AG04449 (cell line): Measurements from ENCODE around the gene NCAN.

Experiments used
- CTCF ChIA-PET: fragments of 350-600 bp; formaldehyde crosslinking; extraction: SDS; loops from one replicate; lab custom pipeline; 2021; ENCODE audit warnings: antibody characterized with exemption; lab: Yijun Ruan, JAX
- POLR2A ChIA-PET: fragments of 400-600, 350-600 bp; formaldehyde crosslinking; extraction: SDS; loops from one replicate; lab custom pipeline; 2020; ENCODE audit warnings: antibody characterized with exemption, inconsistent platforms; lab: Yijun Ruan, JAX
- DNase-seq: peaks from one replicate; pipeline ENCODE4 v3.0.0-alpha.2; 2010; ENCODE audit warnings: low read depth, low spot score
- H3K4me3 ChIP-seq: 2 replicates; pipeline ENCODE4 v1.5.1; 2011; ENCODE audit warnings: low read depth, mild to moderate bottlenecking, control low read depth, low read length
- CTCF ChIP-seq: IDR thresholded peaks from one replicate; pipeline ENCODE4 v1.5.1; 2011; ENCODE audit warnings: mild to moderate bottlenecking, moderate library complexity, low read length, control low read depth, inconsistent platforms; ENCODE audit not compliant: insufficient read depth; ENCODE audit errors: missing control alignments

The NCAN gene

GRCh38 chr19:19259741-19260140 is 48.0 kb downstream of the NCAN start:
- CTCF ChIA-PET: no interaction called here
- TF ChIP-seq CTCF: no peak
- DNase-seq: no peak
- H3K4me3 ChIP-seq: no peak overlapping the region
- POLR2A ChIA-PET: no interaction called here

- no peak for TF ChIP-seq CTCF
- H3K4me3 ChIP-seq: no peak overlapping the region
- CTCF ChIA-PET: no interaction called here
- POLR2A ChIA-PET: no interaction called here
- DNase-seq: no peak
Observed at GRCh38 chr19:19260417-19261214, 48.9 kb downstream of the NCAN start.

- POLR2A ChIA-PET: no interaction called here
- no peak overlapping the region for H3K4me3 ChIP-seq
- no peak for DNase-seq
- CTCF ChIA-PET: interaction anchor here (0.8 kb wide), 1 partner anchor 9 kb away, joined by 3 read pairs; no protein-coding TSS in a partner anchor
- no peak for TF ChIP-seq CTCF
Observed at GRCh38 chr19:19261350-19262189, 49.8 kb downstream of the NCAN start.

- ChIA-PET POLR2A (no interaction called here), CTCF (interaction anchor here (0.8 kb wide), 1 partner anchor 10 kb away, joined by 3 read pairs; no protein-coding TSS in a partner anchor)
- no peak for DNase-seq
- no peak for TF ChIP-seq CTCF
- no peak overlapping the region for H3K4me3 ChIP-seq
Observed at GRCh38 chr19:19262190-19263057, 50.7 kb downstream of the NCAN start.

GRCh38 chr19:19263886-19264487 is 52.2 kb downstream of the NCAN start:
- POLR2A ChIA-PET: no interaction called here

More at GRCh38 chr19:19263886-19264487, 52.2 kb downstream of the NCAN start:
- CTCF ChIA-PET: no interaction called here
- no peak for DNase-seq
- no peak overlapping the region for H3K4me3 ChIP-seq
- TF ChIP-seq CTCF: no peak
